Central memory CD8-positive, alpha-beta T cell (primary cell): ENCODE measurements around the gene DESI2.

Experiments
- ATAC-seq: fragments of 150-1000 bp; cut with Tn5 transposase; replicated peaks from 2 replicates; pipeline ENCODE4 v1.10.0; 2022; ENCODE audit warnings: mild to moderate bottlenecking, moderate FRiP score, moderate number of reproducible peaks; ENCODE audit not compliant: poor library complexity, severe bottlenecking; ENCODE audit errors: extremely low read depth
- DNase-seq, 2 donors: peaks; one replicate each; pipeline ENCODE4 v3.0.0; 2021; ENCODE audit warnings: low spot score in 2 of 2
- H3K27ac Mint-ChIP-seq: one replicate; pipeline ENCODE4 v1.8.0; 2022; ENCODE audit warnings: low read depth, mild to moderate bottlenecking, moderate library complexity, mixed read lengths
- H3K27me3 Mint-ChIP-seq: one replicate; pipeline ENCODE4 v1.8.0; 2022; ENCODE audit warnings: mixed read lengths
- H3K36me3 Mint-ChIP-seq: one replicate; pipeline ENCODE4 v1.8.0; 2022; ENCODE audit warnings: mild to moderate bottlenecking, moderate library complexity, mixed read lengths; ENCODE audit not compliant: insufficient read depth
- H3K4me1 Mint-ChIP-seq: one replicate; pipeline ENCODE4 v1.8.0; 2022; ENCODE audit warnings: mixed read lengths
- H3K4me3 Mint-ChIP-seq: one replicate; pipeline ENCODE4 v1.8.0; 2022; ENCODE audit warnings: mild to moderate bottlenecking, moderate library complexity, mixed read lengths
- H3K9me3 Mint-ChIP-seq: one replicate; pipeline ENCODE4 v1.8.0; 2022; ENCODE audit warnings: mixed read lengths

Gene DESI2

GRCh38 chr1:244652623-244653438, at the start of gene DESI2:
TSS of gene DESI2 (plus strand) at chr1:244653126. CDS start at chr1:244653314, 188 bp downstream.
- no peaks in the 10 kb centered on the region for H3K27me3 Mint-ChIP-seq
- ATAC-seq (peak; percentile 94), DNase-seq (peak; percentile 90 to 97)
- peaks cover 2% of the 10 kb centered on the region for H3K36me3 Mint-ChIP-seq
- H3K27ac Mint-ChIP-seq: no peak within 1 kb of the TSS
- no peaks in the 10 kb centered on the region for H3K9me3 Mint-ChIP-seq
- no peak within 1 kb of the TSS for H3K4me3 Mint-ChIP-seq
- peaks cover 20% of the 10 kb centered on the region for H3K4me1 Mint-ChIP-seq

- Mint-ChIP-seq H3K4me3 (no peak overlapping the region), H3K9me3 (no peaks in the 10 kb centered on the region), H3K36me3 (no peaks in the 10 kb centered on the region), H3K4me1 (peaks cover 5% of the 10 kb centered on the region), H3K27me3 (peaks cover 18% of the 10 kb centered on the region), H3K27ac (no peak overlapping the region)
- no peak for DNase-seq
- ATAC-seq: no peak
Observed at GRCh38 chr1:244603498-244603897, 49.4 kb upstream of the DESI2 start.

GRCh38 chr1:244605835-244606370, 47.0 kb upstream of the DESI2 start:
- Mint-ChIP-seq H3K4me1 (no peaks in the 10 kb centered on the region), H3K9me3 (no peaks in the 10 kb centered on the region), H3K27ac (no peak overlapping the region), H3K4me3 (no peak overlapping the region), H3K36me3 (no peaks in the 10 kb centered on the region), H3K27me3 (peaks cover 17% of the 10 kb centered on the region)
- DNase-seq: no peak
- ATAC-seq: no peak

GRCh38 chr1:244614113-244614836, 38.7 kb upstream of the DESI2 start:
- Mint-ChIP-seq H3K27me3 (no peaks in the 10 kb centered on the region), H3K27ac (no peak overlapping the region)

GRCh38 chr1:244614879-244615278, 38.0 kb upstream of the DESI2 start:
- no peaks in the 10 kb centered on the region for H3K36me3 Mint-ChIP-seq

More at GRCh38 chr1:244614113-244614836, 38.7 kb upstream of the DESI2 start:
- no peaks in the 10 kb centered on the region for H3K4me1 Mint-ChIP-seq
- H3K9me3 Mint-ChIP-seq: no peaks in the 10 kb centered on the region
- ATAC-seq (no peak), DNase-seq (no peak)
- H3K36me3 Mint-ChIP-seq: no peaks in the 10 kb centered on the region
- no peak overlapping the region for H3K4me3 Mint-ChIP-seq

GRCh38 chr1:244615301-244615700, 37.6 kb upstream of the DESI2 start:
- H3K4me3 Mint-ChIP-seq: no peak overlapping the region
- H3K36me3 Mint-ChIP-seq: no peaks in the 10 kb centered on the region
- H3K9me3 Mint-ChIP-seq: no peaks in the 10 kb centered on the region
- no peaks in the 10 kb centered on the region for H3K4me1 Mint-ChIP-seq
- DNase-seq: no peak
- H3K27ac Mint-ChIP-seq: no peak overlapping the region
- no peak for ATAC-seq
- H3K27me3 Mint-ChIP-seq: no peaks in the 10 kb centered on the region

More at GRCh38 chr1:244614879-244615278, 38.0 kb upstream of the DESI2 start:
- no peak overlapping the region for H3K4me3 Mint-ChIP-seq
- no peaks in the 10 kb centered on the region for H3K9me3 Mint-ChIP-seq
- H3K4me1 Mint-ChIP-seq: no peaks in the 10 kb centered on the region
- H3K27me3 Mint-ChIP-seq: no peaks in the 10 kb centered on the region
- DNase-seq (no peak), ATAC-seq (no peak)
- H3K27ac Mint-ChIP-seq: no peak overlapping the region

GRCh38 chr1:244626709-244627108, 26.2 kb upstream of the DESI2 start:
- no peaks in the 10 kb centered on the region for H3K9me3 Mint-ChIP-seq
- DNase-seq (no peak), ATAC-seq (no peak)
- peaks cover 5% of the 10 kb centered on the region for H3K4me1 Mint-ChIP-seq
- H3K36me3 Mint-ChIP-seq: no peaks in the 10 kb centered on the region
- no peak overlapping the region for H3K4me3 Mint-ChIP-seq
- H3K27ac Mint-ChIP-seq: no peak overlapping the region
- H3K27me3 Mint-ChIP-seq: peaks cover 18% of the 10 kb centered on the region

GRCh38 chr1:244628789-244629188, 24.1 kb upstream of the DESI2 start:
- Mint-ChIP-seq H3K4me1 (peaks cover 5% of the 10 kb centered on the region), H3K36me3 (no peaks in the 10 kb centered on the region), H3K27ac (no peak overlapping the region), H3K9me3 (no peaks in the 10 kb centered on the region), H3K27me3 (peaks cover 20% of the 10 kb centered on the region), H3K4me3 (no peak overlapping the region)
- ATAC-seq (no peak), DNase-seq (no peak)

- Mint-ChIP-seq H3K4me1 (no peaks in the 10 kb centered on the region), H3K4me3 (no peak overlapping the region), H3K9me3 (no peaks in the 10 kb centered on the region), H3K36me3 (no peaks in the 10 kb centered on the region), H3K27ac (no peak overlapping the region), H3K27me3 (peaks cover 18% of the 10 kb centered on the region)
- DNase-seq (no peak), ATAC-seq (no peak)
Observed at GRCh38 chr1:244633140-244633539, 19.8 kb upstream of the DESI2 start.

GRCh38 chr1:244634546-244634945, 18.4 kb upstream of the DESI2 start:
- Mint-ChIP-seq H3K4me3 (no peak overlapping the region), H3K9me3 (no peaks in the 10 kb centered on the region), H3K27me3 (peaks cover 9% of the 10 kb centered on the region), H3K36me3 (no peaks in the 10 kb centered on the region), H3K27ac (no peak overlapping the region), H3K4me1 (no peaks in the 10 kb centered on the region)
- ATAC-seq (no peak), DNase-seq (no peak)

- no peak for ATAC-seq
- DNase-seq: no peak
- H3K36me3 Mint-ChIP-seq: no peaks in the 10 kb centered on the region
- H3K4me1 Mint-ChIP-seq: no peaks in the 10 kb centered on the region
- H3K27me3 Mint-ChIP-seq: peaks cover 5% of the 10 kb centered on the region
- H3K4me3 Mint-ChIP-seq: no peak overlapping the region
- H3K27ac Mint-ChIP-seq: no peak overlapping the region
- H3K9me3 Mint-ChIP-seq: no peaks in the 10 kb centered on the region
Observed at GRCh38 chr1:244636488-244637259, 16.3 kb upstream of the DESI2 start.

GRCh38 chr1:244639561-244639960, 13.4 kb upstream of the DESI2 start:
- Mint-ChIP-seq H3K9me3 (no peaks in the 10 kb centered on the region), H3K27ac (no peak overlapping the region), H3K4me1 (no peaks in the 10 kb centered on the region), H3K27me3 (peaks cover 20% of the 10 kb centered on the region), H3K4me3 (no peak overlapping the region), H3K36me3 (no peaks in the 10 kb centered on the region)
- ATAC-seq: no peak
- no peak for DNase-seq
